GM12878 (cell line): ENCODE data around the gene MOGAT3. TPM values are rescaled to one million over a fixed set of nuclear protein-coding genes. Genes with fewer than 3 reads are reported as not detected.

Experiments
- ATAC-seq: fragments of 200-7000 bp; cut with Tn5 transposase; 3 replicates; pipeline ENCODE4 v1.9.1; 2020; ENCODE audit warnings: mild to moderate bottlenecking, moderate library complexity
- BruUV-seq: library from RNA; stranded (reverse); fragments of 400-500 nt; replicated peaks from 2 replicates; lab custom pipeline; 2021; lab: Mats Ljungman, UMichigan
- CTCF ChIA-PET: fragments of 300-600 bp; sonication (Branson Sonifier 250); formaldehyde crosslinking; extraction: SDS; loops from one replicate; lab custom pipeline; 2021; ENCODE audit warnings: inconsistent platforms; lab: Yijun Ruan, JAX
- POLR2A ChIA-PET: fragments of 350-600 bp; formaldehyde crosslinking; extraction: SDS; loops from one replicate; lab custom pipeline; 2021; ENCODE audit warnings: inconsistent platforms; lab: Charles Lee
- RAD21 ChIA-PET: fragments of 300-600 bp; sonication (Branson Sonifier 250); formaldehyde crosslinking; loops from one replicate; lab custom pipeline; 2023; ENCODE audit warnings: antibody characterized with exemption; ENCODE audit not compliant: unreplicated experiment; lab: Charles Lee
- SMC1A ChIA-PET: fragments of 300-600 bp; sonication (Branson Sonifier 250); formaldehyde crosslinking; loops from one replicate; lab custom pipeline; 2023; ENCODE audit not compliant: unreplicated experiment, uncharacterized antibody; lab: Charles Lee
- DNase-seq: peaks from one replicate; pipeline ENCODE4 v3.0.0-alpha.2; 2011; ENCODE audit warnings: low read depth, low spot score
- FAIRE-seq: peaks from 3 replicates; lab custom pipeline; 2011; peaks lifted over from hg19 to GRCh38; lab: Jason Lieb, UNC
- H2AFZ ChIP-seq: 2 replicates; pipeline ENCODE4 v1.6.0; 2011; ENCODE audit warnings: low read depth, low read length, control low read depth; ENCODE audit not compliant: control insufficient read depth
- H3K27ac ChIP-seq: 2 replicates; pipeline ENCODE4 v1.5.1; 2011; ENCODE audit warnings: control low read depth; ENCODE audit not compliant: control insufficient read depth, insufficient read depth
- H3K27me3 ChIP-seq, 2 experiments: replicated peaks in 1 of 2; 2 replicates each; pipeline versions ENCODE4 v1.6.0 to v1.6.1; 2011; ENCODE audit warnings: low read length in 1 of 2; ENCODE audit not compliant: control insufficient read depth in 2 of 2, insufficient read depth in 2 of 2
- H3K36me3 ChIP-seq, 2 experiments: 2 replicates each; pipeline ENCODE4 v1.5.1; 2011; ENCODE audit warnings: low read length in 1 of 2; ENCODE audit not compliant: control insufficient read depth in 2 of 2, insufficient read depth in 2 of 2
- H3K4me1 ChIP-seq: 2 replicates; pipeline ENCODE4 v1.6.1; 2011; ENCODE audit warnings: mild to moderate bottlenecking, low read length, moderate library complexity, mixed read lengths; ENCODE audit not compliant: control insufficient read depth, insufficient read depth
- H3K4me2 ChIP-seq: 2 replicates; pipeline ENCODE4 v1.6.0; 2011; ENCODE audit warnings: control low read depth; ENCODE audit not compliant: control insufficient read depth, insufficient read depth
- H3K4me3 ChIP-seq: fragments of 200-600 bp; sonication (generic); 2 replicates; pipeline ENCODE4 v1.5.1; 2016
- H3K79me2 ChIP-seq: 2 replicates; pipeline ENCODE4 v1.6.0; 2011; ENCODE audit warnings: low read length; ENCODE audit not compliant: control insufficient read depth, insufficient read depth
- H3K9ac ChIP-seq: 2 replicates; pipeline ENCODE4 v1.8.0; 2011; ENCODE audit warnings: low read length, control low read depth, mixed read lengths; ENCODE audit not compliant: control insufficient read depth, insufficient read depth
- H3K9me3 ChIP-seq: replicated peaks from 3 replicates; pipeline ENCODE4 v1.5.1; 2011; ENCODE audit warnings: mild to moderate bottlenecking, low read length; ENCODE audit not compliant: control insufficient read depth, insufficient read depth
- H4K20me1 ChIP-seq: 2 replicates; pipeline ENCODE4 v1.6.0; 2011; ENCODE audit not compliant: control insufficient read depth, insufficient read depth
- BCL11A ChIP-seq: IDR thresholded peaks from 2 replicates; pipeline ENCODE4 v1.6.1; 2011; ENCODE audit warnings: low read depth, low read length
- CBX3 ChIP-seq: fragments of 200-600 bp; sonication (generic); IDR thresholded peaks from 2 replicates; pipeline ENCODE4 v1.6.1; 2016; ENCODE audit warnings: low read depth, borderline replicate concordance
- CHD4 ChIP-seq: fragments of 200-600 bp; sonication (generic); IDR thresholded peaks from 2 replicates; pipeline ENCODE4 v1.6.1; 2016; ENCODE audit warnings: mild to moderate bottlenecking
- IKZF1 ChIP-seq: fragments of 450-650 bp; conservative IDR thresholded peaks from 2 replicates; pipeline ENCODE4 v1.6.1; 2017; ENCODE audit warnings: antibody characterized with exemption, mild to moderate bottlenecking
- MTA3 ChIP-seq: IDR thresholded peaks from 2 replicates; pipeline ENCODE4 v1.6.1; 2012; ENCODE audit warnings: low read length, inconsistent platforms, borderline replicate concordance
- MXI1 ChIP-seq: fragments of 150-350 bp; IDR thresholded peaks from 2 replicates; pipeline ENCODE4 v1.6.1; 2011; ENCODE audit warnings: low read depth, mild to moderate bottlenecking, inconsistent platforms, low read length, improper control_type of control experiment
- RAD51 ChIP-seq: fragments of 450-650 bp; IDR thresholded peaks from 2 replicates; pipeline ENCODE4 v1.6.1; 2016; ENCODE audit warnings: moderate library complexity, mild to moderate bottlenecking, inconsistent platforms
- SIN3A ChIP-seq: IDR thresholded peaks from 2 replicates; pipeline ENCODE4 v1.6.1; 2012; ENCODE audit warnings: low read depth, low read length, improper control_type of control experiment
- SMAD5 ChIP-seq: IDR thresholded peaks from 2 replicates; pipeline ENCODE4 v1.6.1; 2016; ENCODE audit warnings: antibody characterized with exemption, low read depth
- ZBED1 ChIP-seq: IDR thresholded peaks from 2 replicates; pipeline ENCODE4 v1.6.1; 2016; ENCODE audit warnings: borderline replicate concordance
- ZNF207 ChIP-seq: fragments of 450-650 bp; IDR thresholded peaks from 2 replicates; pipeline ENCODE4 v1.6.1; 2014; ENCODE audit warnings: antibody characterized with exemption, mild to moderate bottlenecking, borderline replicate concordance
- WGBS: methylation state at CpG from one replicate; pipeline ENCODE4 v1.1.6; 2016; ENCODE audit warnings: low lambda C conversion rate; ENCODE audit not compliant: insufficient replicate concordance, insufficient coverage; ENCODE audit errors: missing lambda C conversion rate; 5-methylcytosine and 5-hydroxymethylcytosine counted together
- in situ Hi-C: fragments of 300-500 bp; cut with MboI; formaldehyde crosslinking; loops from 9 replicates; pipeline ENCODE4 v1.14.3; 2018; ENCODE audit warnings: mixed read lengths
- intact Hi-C: fragments of 100-400 bp; cut with micrococcal nuclease; formaldehyde crosslinking; loops from one replicate; pipeline ENCODE4 v1.14.2; 2022; ENCODE audit not compliant: unreplicated experiment
- polyA plus RNA-seq, 11 experiments: library from polyadenylated mRNA; depleted of rRNA in 4 of 11; unstranded in 6 of 11; stranded (reverse) in 5 of 11; fragments of >200 nt; fragmentation: Nextera tagmentation in 4 of 11; fragmentation: Illumina TruSeq in 1 of 11; extraction: Ambion mirVana in 4 of 11; extraction: Trizol in 1 of 11; gene quantifications; 1 replicate in 1 of 11; 2 replicates in 10 of 11; pipeline versions ENCODE4 v1.2.1 to v1.2.3, GENCODE V29; 2011 to 2016; ENCODE audit warnings: inconsistent platforms in 2 of 11, missing spikeins in 2 of 11, low read depth in 1 of 11
- total RNA-seq, 4 experiments: library from RNA; depleted of rRNA in 3 of 4; stranded (reverse); fragments of >200 nt in 3 of 4; fragmentation: Illumina TruSeq in 1 of 4; extraction: Trizol in 1 of 4; gene quantifications; 2 replicates each; pipeline versions ENCODE4 v1.2.1 to v1.2.3, GENCODE V29; 2013 to 2021
- TF ChIP-seq, protein P1 (sequence below): IDR thresholded peaks from 2 replicates; pipeline ENCODE4 v1.6.1; 2012; ENCODE audit warnings: low read depth, low read length, improper control_type of control experiment
- TF ChIP-seq, protein P2 (sequence below): fragments of 450-650 bp; IDR thresholded peaks from 2 replicates; pipeline ENCODE4 v1.6.1; 2017; ENCODE audit warnings: antibody characterized with exemption, mild to moderate bottlenecking, moderate library complexity
- TF ChIP-seq, protein P3 (sequence below): IDR thresholded peaks from 2 replicates; pipeline ENCODE4 v1.6.1; 2012; ENCODE audit warnings: improper control_type of control experiment, low read depth, low read length; ENCODE audit not compliant: insufficient replicate concordance
- TF ChIP-seq, protein P4 (sequence below): IDR thresholded peaks from 2 replicates; pipeline ENCODE4 v1.6.1; 2011; ENCODE audit warnings: low read depth, low read length, improper control_type of control experiment, borderline replicate concordance

The MOGAT3 gene
- total and polyA plus RNA-seq, 10 of the 15 experiments (the other 5 are each of a cell fraction or from before 2014, with no cell fraction given), result 0.11 TPM; not detected in 9

DNA sequence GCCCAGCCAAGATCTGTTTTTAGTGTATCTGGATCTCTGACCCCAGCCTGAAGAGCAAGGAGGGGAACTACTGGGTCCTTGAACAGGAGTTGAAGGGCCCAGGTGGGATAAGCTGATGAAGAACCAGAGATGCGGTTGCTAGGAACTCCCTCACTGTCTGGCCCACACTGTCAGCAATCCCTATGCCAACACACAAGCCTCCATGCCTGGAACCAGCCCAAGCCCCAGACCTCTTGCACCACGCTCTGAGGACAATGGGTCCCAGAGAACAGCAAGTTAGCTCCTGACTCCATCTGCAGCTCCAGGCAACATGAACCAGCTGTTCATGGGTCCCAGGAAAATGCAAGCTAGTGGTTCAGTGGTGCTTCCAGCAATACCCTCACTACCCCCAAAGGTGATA is 23.2 kb downstream of the MOGAT3 start:
- no peak overlapping the region for H2AFZ ChIP-seq
- no peaks in the 10 kb centered on the region for H3K4me1 ChIP-seq
- in situ Hi-C loops (no loop called here), intact Hi-C loops (no loop called here)
- H3K9ac ChIP-seq, result no peak overlapping the region
- no peak overlapping the region for H3K27ac ChIP-seq
- no peaks in the 10 kb centered on the region for H4K20me1 ChIP-seq
- no peaks in the 10 kb centered on the region for H3K36me3 ChIP-seq
- no TSS peak for BruUV-seq
- no peak for ATAC-seq
- no peak overlapping the region for H3K4me2 ChIP-seq
- WGBS, result 44% methylated on average over 2 of the region's 2 CpGs
- peaks cover 13 to 17% of the 10 kb centered on the region in 2 experiments for H3K27me3 ChIP-seq
- TF ChIP-seq ZNF207, result no peak
- TF ChIP-seq CBX3, result no peak
- no peak for TF ChIP-seq SIN3A
- TF ChIP-seq ZBED1, result no peak
- no peak for TF ChIP-seq MTA3
- TF ChIP-seq RAD51, result no peak
- TF ChIP-seq, protein P1, sequence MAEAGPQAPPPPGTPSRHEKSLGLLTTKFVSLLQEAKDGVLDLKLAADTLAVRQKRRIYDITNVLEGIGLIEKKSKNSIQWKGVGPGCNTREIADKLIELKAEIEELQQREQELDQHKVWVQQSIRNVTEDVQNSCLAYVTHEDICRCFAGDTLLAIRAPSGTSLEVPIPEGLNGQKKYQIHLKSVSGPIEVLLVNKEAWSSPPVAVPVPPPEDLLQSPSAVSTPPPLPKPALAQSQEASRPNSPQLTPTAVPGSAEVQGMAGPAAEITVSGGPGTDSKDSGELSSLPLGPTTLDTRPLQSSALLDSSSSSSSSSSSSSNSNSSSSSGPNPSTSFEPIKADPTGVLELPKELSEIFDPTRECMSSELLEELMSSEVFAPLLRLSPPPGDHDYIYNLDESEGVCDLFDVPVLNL, result no peak
- TF ChIP-seq, protein P2, sequence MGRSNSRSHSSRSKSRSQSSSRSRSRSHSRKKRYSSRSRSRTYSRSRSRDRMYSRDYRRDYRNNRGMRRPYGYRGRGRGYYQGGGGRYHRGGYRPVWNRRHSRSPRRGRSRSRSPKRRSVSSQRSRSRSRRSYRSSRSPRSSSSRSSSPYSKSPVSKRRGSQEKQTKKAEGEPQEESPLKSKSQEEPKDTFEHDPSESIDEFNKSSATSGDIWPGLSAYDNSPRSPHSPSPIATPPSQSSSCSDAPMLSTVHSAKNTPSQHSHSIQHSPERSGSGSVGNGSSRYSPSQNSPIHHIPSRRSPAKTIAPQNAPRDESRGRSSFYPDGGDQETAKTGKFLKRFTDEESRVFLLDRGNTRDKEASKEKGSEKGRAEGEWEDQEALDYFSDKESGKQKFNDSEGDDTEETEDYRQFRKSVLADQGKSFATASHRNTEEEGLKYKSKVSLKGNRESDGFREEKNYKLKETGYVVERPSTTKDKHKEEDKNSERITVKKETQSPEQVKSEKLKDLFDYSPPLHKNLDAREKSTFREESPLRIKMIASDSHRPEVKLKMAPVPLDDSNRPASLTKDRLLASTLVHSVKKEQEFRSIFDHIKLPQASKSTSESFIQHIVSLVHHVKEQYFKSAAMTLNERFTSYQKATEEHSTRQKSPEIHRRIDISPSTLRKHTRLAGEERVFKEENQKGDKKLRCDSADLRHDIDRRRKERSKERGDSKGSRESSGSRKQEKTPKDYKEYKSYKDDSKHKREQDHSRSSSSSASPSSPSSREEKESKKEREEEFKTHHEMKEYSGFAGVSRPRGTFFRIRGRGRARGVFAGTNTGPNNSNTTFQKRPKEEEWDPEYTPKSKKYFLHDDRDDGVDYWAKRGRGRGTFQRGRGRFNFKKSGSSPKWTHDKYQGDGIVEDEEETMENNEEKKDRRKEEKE, result no peak
- TF ChIP-seq, protein P3, sequence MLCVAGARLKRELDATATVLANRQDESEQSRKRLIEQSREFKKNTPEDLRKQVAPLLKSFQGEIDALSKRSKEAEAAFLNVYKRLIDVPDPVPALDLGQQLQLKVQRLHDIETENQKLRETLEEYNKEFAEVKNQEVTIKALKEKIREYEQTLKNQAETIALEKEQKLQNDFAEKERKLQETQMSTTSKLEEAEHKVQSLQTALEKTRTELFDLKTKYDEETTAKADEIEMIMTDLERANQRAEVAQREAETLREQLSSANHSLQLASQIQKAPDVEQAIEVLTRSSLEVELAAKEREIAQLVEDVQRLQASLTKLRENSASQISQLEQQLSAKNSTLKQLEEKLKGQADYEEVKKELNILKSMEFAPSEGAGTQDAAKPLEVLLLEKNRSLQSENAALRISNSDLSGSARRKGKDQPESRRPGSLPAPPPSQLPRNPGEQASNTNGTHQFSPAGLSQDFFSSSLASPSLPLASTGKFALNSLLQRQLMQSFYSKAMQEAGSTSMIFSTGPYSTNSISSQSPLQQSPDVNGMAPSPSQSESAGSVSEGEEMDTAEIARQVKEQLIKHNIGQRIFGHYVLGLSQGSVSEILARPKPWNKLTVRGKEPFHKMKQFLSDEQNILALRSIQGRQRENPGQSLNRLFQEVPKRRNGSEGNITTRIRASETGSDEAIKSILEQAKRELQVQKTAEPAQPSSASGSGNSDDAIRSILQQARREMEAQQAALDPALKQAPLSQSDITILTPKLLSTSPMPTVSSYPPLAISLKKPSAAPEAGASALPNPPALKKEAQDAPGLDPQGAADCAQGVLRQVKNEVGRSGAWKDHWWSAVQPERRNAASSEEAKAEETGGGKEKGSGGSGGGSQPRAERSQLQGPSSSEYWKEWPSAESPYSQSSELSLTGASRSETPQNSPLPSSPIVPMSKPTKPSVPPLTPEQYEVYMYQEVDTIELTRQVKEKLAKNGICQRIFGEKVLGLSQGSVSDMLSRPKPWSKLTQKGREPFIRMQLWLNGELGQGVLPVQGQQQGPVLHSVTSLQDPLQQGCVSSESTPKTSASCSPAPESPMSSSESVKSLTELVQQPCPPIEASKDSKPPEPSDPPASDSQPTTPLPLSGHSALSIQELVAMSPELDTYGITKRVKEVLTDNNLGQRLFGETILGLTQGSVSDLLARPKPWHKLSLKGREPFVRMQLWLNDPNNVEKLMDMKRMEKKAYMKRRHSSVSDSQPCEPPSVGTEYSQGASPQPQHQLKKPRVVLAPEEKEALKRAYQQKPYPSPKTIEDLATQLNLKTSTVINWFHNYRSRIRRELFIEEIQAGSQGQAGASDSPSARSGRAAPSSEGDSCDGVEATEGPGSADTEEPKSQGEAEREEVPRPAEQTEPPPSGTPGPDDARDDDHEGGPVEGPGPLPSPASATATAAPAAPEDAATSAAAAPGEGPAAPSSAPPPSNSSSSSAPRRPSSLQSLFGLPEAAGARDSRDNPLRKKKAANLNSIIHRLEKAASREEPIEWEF, result no peak
- TF ChIP-seq IKZF1, result no peak
- no peak for TF ChIP-seq SMAD5
- TF ChIP-seq CHD4, result no peak
- no peak for TF ChIP-seq BCL11A
- TF ChIP-seq, protein P4, sequence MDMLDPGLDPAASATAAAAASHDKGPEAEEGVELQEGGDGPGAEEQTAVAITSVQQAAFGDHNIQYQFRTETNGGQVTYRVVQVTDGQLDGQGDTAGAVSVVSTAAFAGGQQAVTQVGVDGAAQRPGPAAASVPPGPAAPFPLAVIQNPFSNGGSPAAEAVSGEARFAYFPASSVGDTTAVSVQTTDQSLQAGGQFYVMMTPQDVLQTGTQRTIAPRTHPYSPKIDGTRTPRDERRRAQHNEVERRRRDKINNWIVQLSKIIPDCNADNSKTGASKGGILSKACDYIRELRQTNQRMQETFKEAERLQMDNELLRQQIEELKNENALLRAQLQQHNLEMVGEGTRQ, result no peak
- TF ChIP-seq MXI1, result no peak
- ChIA-PET RAD21 (no interaction called here), SMC1A (no interaction called here), CTCF (interaction anchor here (2.5 kb wide), 1 partner anchor 33 kb away, joined by 10 read pairs; no protein-coding TSS in a partner anchor), POLR2A (interaction anchor here (0.6 kb wide), 1 partner anchor 9 kb away, joined by 3 read pairs; no protein-coding TSS in a partner anchor)
- no peak for FAIRE-seq
- no peaks in the 10 kb centered on the region; the same call in 2 of the 3 replicates for H3K9me3 ChIP-seq
- no peak overlapping the region for H3K4me3 ChIP-seq
- no peak for DNase-seq
- H3K79me2 ChIP-seq, result no peaks in the 10 kb centered on the region
